GM18868 (cell line): Measurements from ENCODE around the gene GET4.

Experiments
- ATAC-seq: cut with Tn5 transposase; IDR thresholded peaks from one replicate; pipeline ENCODE4 v1.9.1; 2021; ENCODE audit warnings: mild to moderate bottlenecking, moderate library complexity; ENCODE audit not compliant: unreplicated experiment

Gene GET4

GRCh38 chr7:945147-945555 is 68.8 kb downstream of the GET4 start:
- no peak for ATAC-seq

DNA sequence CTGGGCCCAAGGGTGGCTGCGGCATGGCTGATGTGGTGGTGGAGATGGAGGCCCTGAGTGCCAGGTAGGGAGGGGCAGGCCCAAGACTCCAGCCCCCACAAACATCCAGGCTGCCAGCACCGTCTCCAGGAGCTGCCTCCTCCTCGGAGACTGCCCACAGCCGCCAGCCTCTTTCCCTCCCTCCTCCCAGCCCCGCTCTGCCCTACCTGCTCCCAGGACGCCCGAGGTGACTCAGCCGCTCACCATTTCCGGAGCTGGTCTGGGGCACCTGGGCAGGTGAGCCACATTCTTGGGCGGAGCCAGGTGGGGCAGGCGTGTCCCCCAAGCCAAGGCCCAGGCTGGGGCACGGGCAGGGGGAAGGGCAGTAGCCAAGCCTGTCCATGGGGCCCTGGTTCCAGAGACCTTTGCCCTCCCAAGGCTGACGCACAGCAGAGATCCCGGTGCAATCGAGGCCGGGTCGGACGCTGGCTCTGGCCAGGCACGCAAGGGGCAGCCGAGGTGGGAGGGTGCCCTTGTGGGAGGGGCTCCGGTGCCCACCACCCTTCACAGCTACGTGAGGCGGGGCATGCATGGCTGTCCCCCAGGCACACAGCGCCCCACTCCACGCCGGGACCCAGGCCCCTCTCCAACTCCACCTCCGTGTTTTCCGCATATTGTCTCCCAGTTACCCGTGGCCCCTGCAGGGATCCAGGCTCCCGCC is 69.4 kb downstream of the GET4 start:
- no peak for ATAC-seq
